Measurements from ENCODE around the gene CLEC16A.

Gene CLEC16A

GRCh38 chr16:11067266-11067665, 122.9 kb downstream of the CLEC16A start:
- no peaks in the 10 kb centered on the region for H3K9me2 ChIP-seq (replicated peaks; ENCODE audit: control insufficient read depth, low read length)
- H3K36me3 ChIP-seq (ENCODE audit: control insufficient read depth, low read length) = peaks cover 4% of the 10 kb centered on the region
- TF ChIP-seq CTCF (IDR thresholded peaks at IDR 0.05; ENCODE audit: low read depth, low read length, poor library complexity, severe bottlenecking) (no peak), EZH2phosphoT487 (IDR thresholded peaks at IDR 0.05; ENCODE audit: borderline replicate concordance, low read length) (no peak)
- H3F3A ChIP-seq (ENCODE audit: control insufficient read depth, insufficient read depth) = no peaks in the 10 kb centered on the region
- H3K4me1 ChIP-seq (ENCODE audit: control insufficient read depth, low read length) = no peaks in the 10 kb centered on the region
- H3K27ac ChIP-seq (ENCODE audit: low read depth, low read length) = no peak overlapping the region
- no peaks in the 10 kb centered on the region for H3K9me3 ChIP-seq (ENCODE audit: control insufficient read depth, insufficient read depth, low read length)
- H4K20me1 ChIP-seq (ENCODE audit: control insufficient read depth, insufficient read depth, low read depth, low read length) = no peaks in the 10 kb centered on the region
- H3K27me3 ChIP-seq (ENCODE audit: control insufficient read depth, low read length) = no peaks in the 10 kb centered on the region
- no peak overlapping the region for H3K4me3 ChIP-seq (ENCODE audit: low read length)
- H3K4me2 ChIP-seq (ENCODE audit: low read length) = no peak overlapping the region
- H3K79me2 ChIP-seq (ENCODE audit: control insufficient read depth, low read length) = no peaks in the 10 kb centered on the region

- no peaks in the 10 kb centered on the region for H3K9me3 ChIP-seq (ENCODE audit: control insufficient read depth, insufficient read depth, low read length)
- peaks cover 4% of the 10 kb centered on the region for H3K36me3 ChIP-seq (ENCODE audit: control insufficient read depth, low read length)
- H3K4me3 ChIP-seq (ENCODE audit: low read length) = no peak overlapping the region
- H4K20me1 ChIP-seq (ENCODE audit: control insufficient read depth, insufficient read depth, low read depth, low read length) = no peaks in the 10 kb centered on the region
- H3K79me2 ChIP-seq (ENCODE audit: control insufficient read depth, low read length) = no peaks in the 10 kb centered on the region
- no peak for TF ChIP-seq EZH2phosphoT487 (IDR thresholded peaks at IDR 0.05; ENCODE audit: borderline replicate concordance, low read length)
- TF ChIP-seq CTCF (IDR thresholded peaks at IDR 0.05; ENCODE audit: low read depth, low read length, poor library complexity, severe bottlenecking) = no peak
- no peaks in the 10 kb centered on the region for H3K9me2 ChIP-seq (replicated peaks; ENCODE audit: control insufficient read depth, low read length)
- 0 out of 2 replicates have a peak, but pooled peaks cover 2% of the 10 kb centered on the region for H3F3A ChIP-seq (ENCODE audit: control insufficient read depth, insufficient read depth)
- H3K27ac ChIP-seq (ENCODE audit: low read depth, low read length) = no peak overlapping the region
- no peak overlapping the region for H3K4me2 ChIP-seq (ENCODE audit: low read length)
- H3K4me1 ChIP-seq (ENCODE audit: control insufficient read depth, low read length) = no peaks in the 10 kb centered on the region
- no peaks in the 10 kb centered on the region for H3K27me3 ChIP-seq (ENCODE audit: control insufficient read depth, low read length)
Observed at GRCh38 chr16:11067697-11068141, 123.4 kb downstream of the CLEC16A start.

DNA sequence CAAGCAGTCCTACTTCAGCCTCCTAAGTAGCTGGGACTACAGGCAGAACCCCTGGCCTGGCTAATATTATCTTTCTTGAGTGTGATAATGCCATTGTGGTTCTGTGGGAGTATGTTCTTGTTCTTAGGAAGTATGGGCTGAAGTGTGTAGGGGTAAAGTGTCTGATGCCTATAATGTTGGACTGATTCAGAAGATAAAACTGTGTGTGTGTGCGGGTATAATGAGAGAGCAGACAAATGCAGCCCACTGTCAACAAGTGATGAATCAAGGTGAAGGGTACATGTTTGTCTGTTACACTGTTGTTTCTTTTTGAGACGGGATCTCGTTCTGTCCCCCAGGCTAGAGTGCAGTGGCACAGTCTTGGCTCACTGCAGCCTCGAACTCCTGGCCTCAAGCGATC, 127.5 kb downstream of the CLEC16A start:
- 0 out of 2 replicates have a peak, but pooled peaks cover 2% of the 10 kb centered on the region for H3F3A ChIP-seq (ENCODE audit: control insufficient read depth, insufficient read depth)

More for the DNA sequence above, 127.5 kb downstream of the CLEC16A start:
- Histone ChIP-seq H3K36me3 (ENCODE audit: control insufficient read depth, low read length) (no peaks in the 10 kb centered on the region; the same call in 1 of the 2 replicates), H3K27me3 (ENCODE audit: control insufficient read depth, low read length) (no peaks in the 10 kb centered on the region), H3K27ac (ENCODE audit: low read depth, low read length) (no peak overlapping the region), H3K79me2 (ENCODE audit: control insufficient read depth, low read length) (no peaks in the 10 kb centered on the region), H3K4me2 (ENCODE audit: low read length) (no peak overlapping the region), H3K9me2 (replicated peaks; ENCODE audit: control insufficient read depth, low read length) (no peaks in the 10 kb centered on the region), H3K4me3 (ENCODE audit: low read length) (no peak overlapping the region), H3K4me1 (ENCODE audit: control insufficient read depth, low read length) (no peaks in the 10 kb centered on the region), H3K9me3 (ENCODE audit: control insufficient read depth, insufficient read depth, low read length) (no peaks in the 10 kb centered on the region), H4K20me1 (ENCODE audit: control insufficient read depth, insufficient read depth, low read depth, low read length) (no peaks in the 10 kb centered on the region)
- TF ChIP-seq EZH2phosphoT487 (IDR thresholded peaks at IDR 0.05; ENCODE audit: borderline replicate concordance, low read length) = no peak
- TF ChIP-seq CTCF (IDR thresholded peaks at IDR 0.05; ENCODE audit: low read depth, low read length, poor library complexity, severe bottlenecking) = no peak
